ENCODE data around the gene PRSS50. TPM values are rescaled to one million over a fixed set of nuclear protein-coding genes. Genes with fewer than 3 reads are reported as not detected.

The PRSS50 gene
- total RNA-seq, 1 experiment from 2014 or later, result not detected

- TF ChIP-seq ZNF274 (IDR thresholded peaks at IDR 0.05; ENCODE audit: low read depth, low read length), result no peak
- no peak for TF ChIP-seq FOSL1 (IDR thresholded peaks at IDR 0.05; ENCODE audit: low read depth)
- TF ChIP-seq SP1 (IDR thresholded peaks at IDR 0.05; ENCODE audit: low read depth), result no peak
- TF ChIP-seq ELF1 (IDR thresholded peaks at IDR 0.05; ENCODE audit: borderline replicate concordance, low read depth), result no peak
- TF ChIP-seq SRF (IDR thresholded peaks at IDR 0.05; ENCODE audit: low read depth), result no peak
These were observed 41.8 kb upstream of the PRSS50 start (continued) for GRCh38 chr3:46759239-46760167.

- Histone ChIP-seq H3K36me3 (ENCODE audit: control insufficient read depth in 1 of 2, insufficient read depth in 2 of 2, low read length in 2 of 2) (no peaks in the 10 kb centered on the region), H3K9me2 (ENCODE audit: insufficient read depth) (no peaks in the 10 kb centered on the region), H4K20me1 (ENCODE audit: insufficient read depth) (no peaks in the 10 kb centered on the region), H3K9me3 (ENCODE audit: control insufficient read depth in 1 of 2, insufficient read depth in 1 of 2, low read depth in 1 of 2, low read length in 2 of 2) (no peaks in the 10 kb centered on the region), H3K27me3 (ENCODE audit: insufficient read depth, low read length) (no peaks in the 10 kb centered on the region), H3K4me2 (ENCODE audit: low read length) (no peak overlapping the region), H3K4me3 (replicated peaks in 1 of 2; ENCODE audit: low read depth in 1 of 2, low read length in 2 of 2) (no peak overlapping the region), H3K4me1 (ENCODE audit: control insufficient read depth in 1 of 2, insufficient read depth in 2 of 2, low read length in 2 of 2) (no peaks in the 10 kb centered on the region), H3K27ac (ENCODE audit: low read depth, low read length) (no peak overlapping the region), H3K79me2 (ENCODE audit: insufficient read depth, low read length) (no peaks in the 10 kb centered on the region), H2AFZ (ENCODE audit: low read depth, low read length, poor library complexity, severe bottlenecking) (no peak overlapping the region), H3K9ac (ENCODE audit: low read length) (no peak overlapping the region)
- ChIA-PET CTCF (no interaction called here), POLR2A (no interaction called here), RAD21 (ENCODE audit: low non-redundant PET in 1 of 2, low total read pairs in 2 of 2, uncharacterized antibody in 2 of 2, unreplicated experiment in 2 of 2) (no interaction called here)
- ATAC-seq (no peak), DNase-seq (ENCODE audit: low read depth, low spot score) (no peak)
- BruUV-seq (replicated peaks), result no TSS peak
- intact Hi-C loops (cut with micrococcal nuclease), result no loop called here
- TF ChIP-seq SP1 (IDR thresholded peaks at IDR 0.05; ENCODE audit: low read depth), result no peak
- TF ChIP-seq REST (IDR thresholded peaks at IDR 0.05; ENCODE audit: low read depth), result no peak
- no peak for TF ChIP-seq ATF3 (IDR thresholded peaks at IDR 0.05)
- TF ChIP-seq SIN3A (IDR thresholded peaks at IDR 0.05; ENCODE audit: low read depth), result no peak
- no peak for TF ChIP-seq ELF1 (IDR thresholded peaks at IDR 0.05; ENCODE audit: borderline replicate concordance, low read depth)
- TF ChIP-seq EZH2 (IDR thresholded peaks at IDR 0.05), result no peak
- TF ChIP-seq CBX3 (IDR thresholded peaks at IDR 0.05; ENCODE audit: low read depth), result no peak
- TF ChIP-seq CTCF (IDR thresholded peaks at IDR 0.05 in 2 of 3, conservative IDR thresholded peaks at IDR 0.05 in 1 of 3; ENCODE audit: borderline replicate concordance in 1 of 3, insufficient read depth in 1 of 3, low read depth in 2 of 3, low read length in 2 of 3), result no peak
- TF ChIP-seq EGR1 (IDR thresholded peaks at IDR 0.05; ENCODE audit: low read depth), result no peak
- no peak for TF ChIP-seq CEBPB (IDR thresholded peaks at IDR 0.05; ENCODE audit: low read depth)
- TF ChIP-seq FOSL1 (IDR thresholded peaks at IDR 0.05; ENCODE audit: low read depth), result no peak
- TF ChIP-seq RAD21 (IDR thresholded peaks at IDR 0.05; ENCODE audit: low read depth), result no peak
- TF ChIP-seq POLR2AphosphoS5 (IDR thresholded peaks at IDR 0.05; ENCODE audit: low read depth, low read length), result no peak
- no peak for TF ChIP-seq ZNF274 (IDR thresholded peaks at IDR 0.05; ENCODE audit: low read depth, low read length)
- no peak for TF ChIP-seq EZH2phosphoT487 (IDR thresholded peaks at IDR 0.05; ENCODE audit: borderline replicate concordance)
- TF ChIP-seq YY1 (IDR thresholded peaks at IDR 0.05; ENCODE audit: extremely low read depth, insufficient replicate concordance, low read depth, low read length), result no peak
- no peak for TF ChIP-seq ZFX (IDR thresholded peaks at IDR 0.05)
- no peak for TF ChIP-seq MAX (IDR thresholded peaks at IDR 0.05)
- TF ChIP-seq TCF7L2 (IDR thresholded peaks at IDR 0.05; ENCODE audit: borderline replicate concordance, extremely low read depth, insufficient read depth, insufficient read length), result no peak
These were observed 39.0 kb upstream of the PRSS50 start for GRCh38 chr3:46756642-46757041.
